Stimulated activated CD8-positive, alpha-beta memory T cell treated with anti-CD3 and anti-CD28 coated beads, Interleukin-15, amount 100 ng/mL, for 1 hour (primary cell): ENCODE measurements around the gene DBX2.
"Not testable (repeated sequence)": the region's sequence is repeated elsewhere in the genome, so short reads cannot be mapped to it uniquely, and the experiment has no call there.

Source experiments
- DNase-seq: peaks from one replicate; pipeline ENCODE4 v3.0.0-alpha.2; 2020; ENCODE audit warnings: low read depth

The DBX2 gene

GRCh38 chr12:45050751-45051571, at the start of gene DBX2:
Gene DBX2 (minus strand): TSS chr12:45051099. CDS start chr12:45050927, 172 bp downstream.
- no peak for DNase-seq

- DNase-seq = no peak
These were observed 47.9 kb upstream of the DBX2 start for GRCh38 chr12:45098766-45099165.

GRCh38 chr12:45095417-45095816, 44.5 kb upstream of the DBX2 start:
- DNase-seq = not testable (repeated sequence)

- no peak for DNase-seq
These were observed 42.2 kb upstream of the DBX2 start for GRCh38 chr12:45093051-45093450.

GRCh38 chr12:45089411-45090075, 38.6 kb upstream of the DBX2 start:
- no peak for DNase-seq

GRCh38 chr12:45088608-45089007, 37.7 kb upstream of the DBX2 start:
- no peak for DNase-seq

- not testable (repeated sequence) for DNase-seq
These were observed 33.3 kb upstream of the DBX2 start for GRCh38 chr12:45084248-45084647.

GRCh38 chr12:45077251-45077650, 26.4 kb upstream of the DBX2 start:
- no peak for DNase-seq

- no peak for DNase-seq
These were observed 25.6 kb upstream of the DBX2 start for GRCh38 chr12:45076417-45077026.

- no peak for DNase-seq
These were observed 24.8 kb upstream of the DBX2 start for GRCh38 chr12:45075587-45076282.

- no peak for DNase-seq
These were observed 14.3 kb upstream of the DBX2 start for GRCh38 chr12:45065125-45065626.

GRCh38 chr12:45060976-45061375, 10.1 kb upstream of the DBX2 start:
- DNase-seq = no peak

GRCh38 chr12:45051572-45052125, 750 bp upstream of the DBX2 start:
- DNase-seq = no peak

GRCh38 chr12:45049912-45050750, 768 bp downstream of the DBX2 start:
- DNase-seq = no peak

GRCh38 chr12:45042599-45042998, 8.3 kb downstream of the DBX2 start:
- DNase-seq = no peak

- DNase-seq = no peak
These were observed 9.9 kb downstream of the DBX2 start for GRCh38 chr12:45040977-45041376.

GRCh38 chr12:45039757-45040156, 11.1 kb downstream of the DBX2 start:
- no peak for DNase-seq

GRCh38 chr12:45034861-45035265, 16.0 kb downstream of the DBX2 start:
- DNase-seq = no peak

- DNase-seq = no peak
These were observed 33.0 kb downstream of the DBX2 start for GRCh38 chr12:45017916-45018315.

GRCh38 chr12:45014396-45014795, 36.5 kb downstream of the DBX2 start:
- DNase-seq = no peak

GRCh38 chr12:45012749-45013148, 38.1 kb downstream of the DBX2 start:
- DNase-seq = no peak
